Ramos (cell line): Measurements from ENCODE around the gene NEDD4.
"Not testable (repeated sequence)": the region's sequence is repeated elsewhere in the genome, so short reads cannot be mapped to it uniquely, and the experiment has no call there.

ENCODE experiments used
- in situ Hi-C: fragments of 300-500 bp; cut with MboI; formaldehyde crosslinking; loops from one replicate; pipeline ENCODE4 v1.14.3; 2022; ENCODE audit warnings: low sequenced_read_pairs; ENCODE audit not compliant: unreplicated experiment

The NEDD4 gene

DNA sequence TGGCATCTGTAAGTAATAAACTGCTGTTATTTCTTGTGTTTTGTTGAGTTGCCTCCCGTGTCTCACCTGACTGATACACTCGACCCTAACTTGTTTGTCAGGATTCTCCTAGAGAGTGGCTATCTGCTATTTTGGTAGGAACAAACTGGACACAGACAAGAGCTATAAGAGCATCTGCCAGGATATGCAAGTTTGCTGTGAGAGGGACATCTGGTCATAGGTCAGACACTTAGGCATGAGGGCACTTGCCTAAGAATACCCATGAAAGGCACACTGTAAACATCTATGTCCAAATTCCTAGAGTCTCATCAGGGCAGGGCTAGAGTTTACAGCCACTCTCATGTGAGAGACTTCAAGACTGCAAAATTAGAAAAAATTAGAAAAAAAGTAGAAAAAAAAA, 32.5 kb downstream of the NEDD4 start:
- in situ Hi-C loops, result no loop called here

DNA sequence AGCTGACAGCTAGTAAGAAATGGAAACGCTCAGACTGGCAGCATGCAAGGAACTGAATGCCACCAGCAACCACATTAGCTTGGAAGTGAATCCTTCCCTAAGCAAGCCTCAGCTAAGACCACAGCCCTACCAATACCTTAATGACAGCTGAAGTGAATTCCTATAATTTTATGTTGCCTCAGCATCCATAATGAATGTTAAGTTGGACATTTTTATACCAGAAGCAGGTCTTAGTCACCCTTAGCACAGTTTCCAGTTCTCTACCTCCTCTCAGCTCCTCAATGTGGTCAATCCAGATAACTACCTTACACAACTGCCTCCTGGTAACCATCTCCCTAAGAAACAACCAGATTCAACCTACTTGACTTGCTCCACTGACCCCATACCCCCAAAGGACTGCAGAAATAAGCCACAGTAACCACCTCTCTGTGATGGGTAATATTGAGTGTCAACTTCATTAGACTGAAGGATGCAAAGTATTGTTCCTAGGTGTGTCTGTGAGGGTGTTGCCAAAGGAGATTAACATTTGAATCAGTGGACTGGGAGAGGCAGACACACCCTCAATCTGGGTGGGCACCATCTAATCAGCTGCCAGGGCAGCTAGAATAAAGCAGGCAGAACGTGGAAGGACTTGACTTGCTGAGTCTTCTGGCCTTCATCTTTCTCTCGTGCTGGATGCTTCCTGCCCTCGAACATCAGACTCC, 33.5 kb downstream of the NEDD4 start:
- in situ Hi-C loops, result no loop called here

DNA sequence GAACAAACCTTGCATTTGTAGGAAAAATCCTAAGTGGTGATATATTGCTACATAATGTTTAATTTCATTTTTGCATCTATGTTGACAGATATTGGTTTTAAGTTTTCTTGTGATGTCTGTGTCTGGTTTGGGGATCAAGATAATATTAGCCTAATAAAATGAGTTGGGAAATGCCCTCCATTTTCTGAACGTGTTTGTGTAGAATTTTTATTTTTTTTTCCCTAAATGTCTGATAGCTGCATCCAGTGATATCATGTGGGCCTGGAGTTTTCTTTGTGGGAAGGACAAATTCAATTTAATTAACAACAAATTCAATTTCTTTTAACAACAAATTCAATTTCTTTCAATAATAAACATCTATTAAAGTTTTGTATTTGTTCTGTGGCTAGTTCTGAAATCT, 35.1 kb downstream of the NEDD4 start:
- in situ Hi-C loops, result no loop called here

DNA sequence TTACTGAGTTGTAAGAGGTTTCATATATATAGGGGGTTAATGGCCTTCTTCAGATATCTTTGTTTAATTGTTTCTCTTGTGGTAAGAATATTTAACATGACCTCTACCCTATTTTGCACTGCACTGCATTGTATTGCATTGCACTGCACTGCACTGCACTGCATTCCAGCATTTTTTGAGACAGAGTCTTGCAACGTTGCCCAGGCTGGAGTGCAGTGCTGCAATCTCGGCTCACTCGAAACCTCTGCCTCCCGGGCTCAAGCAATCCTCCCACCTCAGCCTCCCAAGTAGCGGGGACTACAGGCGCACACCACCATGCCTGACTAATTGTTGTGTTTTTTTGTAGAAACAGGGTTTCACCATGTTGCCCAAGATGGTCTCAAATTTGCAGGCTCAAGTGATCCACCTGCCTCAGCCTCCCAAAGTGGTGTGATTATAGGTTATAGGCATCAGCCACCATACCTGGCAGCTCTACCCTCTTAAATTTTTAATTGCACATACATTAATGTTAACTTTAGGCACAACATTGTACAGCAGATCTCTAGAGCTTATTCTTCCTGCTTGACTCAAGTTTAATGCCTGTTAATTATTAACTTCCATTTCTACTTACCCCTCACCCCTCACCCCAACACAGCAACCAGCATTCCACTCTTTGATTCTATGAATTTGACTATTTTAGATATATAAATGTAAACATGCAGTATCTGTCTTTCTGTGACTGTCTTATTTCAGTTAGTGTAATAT, 38.4 kb downstream of the NEDD4 start:
- in situ Hi-C loops, result no loop called here

DNA sequence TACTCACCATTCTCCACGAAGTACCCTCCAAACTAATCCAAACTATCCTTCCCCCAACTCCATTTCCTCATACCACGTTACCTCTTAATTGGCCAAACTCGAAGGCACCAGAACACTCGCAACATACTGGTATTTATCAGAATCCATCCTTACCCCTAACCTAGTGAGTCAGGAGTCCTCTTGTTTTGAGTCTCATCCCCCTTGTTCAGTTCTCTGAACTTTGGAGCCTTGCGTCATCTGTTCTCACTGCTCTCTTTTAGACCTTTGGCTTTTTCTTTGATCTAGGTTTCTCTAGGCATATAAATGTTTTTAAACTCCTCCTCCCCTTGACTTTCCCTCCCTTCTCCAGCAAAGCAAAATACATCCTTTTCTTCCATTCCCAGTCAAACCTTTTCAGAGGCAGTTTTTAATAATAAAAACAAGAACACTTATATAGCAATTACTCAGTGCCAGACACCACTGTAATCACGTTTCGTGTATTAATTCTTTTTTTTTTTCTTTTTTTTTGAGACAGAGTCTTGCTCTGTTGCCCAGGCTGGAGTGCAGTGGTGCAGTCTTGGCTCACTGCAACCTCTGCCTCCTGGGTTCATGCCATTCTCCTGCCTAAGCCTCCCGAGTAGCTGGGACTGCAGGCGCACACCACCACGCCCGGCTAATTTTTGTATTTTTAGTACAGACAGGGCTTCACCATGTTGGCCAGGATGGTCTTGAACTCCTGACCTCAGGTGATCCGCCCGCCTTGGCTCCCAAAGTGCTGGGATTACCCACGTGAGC, 40.7 kb downstream of the NEDD4 start:
- in situ Hi-C loops, result not testable (repeated sequence)

DNA sequence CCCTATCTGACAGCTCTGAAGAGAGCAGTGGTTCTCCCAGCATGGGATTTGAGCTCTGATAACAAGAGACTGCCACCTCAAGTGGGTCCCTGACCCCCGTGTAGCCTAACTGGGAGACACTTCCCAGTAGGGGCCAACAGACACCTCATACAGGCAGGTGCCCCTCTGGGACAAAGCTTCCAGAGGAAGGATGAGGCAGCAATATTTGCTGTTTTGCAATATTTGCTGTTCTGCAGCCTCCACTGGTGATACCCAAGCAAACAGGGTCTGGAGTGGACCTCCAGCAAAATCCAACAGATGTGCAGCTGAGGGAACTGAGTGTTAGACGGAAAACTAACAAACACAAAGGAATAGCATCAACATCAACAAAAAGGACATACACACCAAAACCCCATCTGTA, 48.8 kb downstream of the NEDD4 start:
- in situ Hi-C loops, result not testable (repeated sequence)

DNA sequence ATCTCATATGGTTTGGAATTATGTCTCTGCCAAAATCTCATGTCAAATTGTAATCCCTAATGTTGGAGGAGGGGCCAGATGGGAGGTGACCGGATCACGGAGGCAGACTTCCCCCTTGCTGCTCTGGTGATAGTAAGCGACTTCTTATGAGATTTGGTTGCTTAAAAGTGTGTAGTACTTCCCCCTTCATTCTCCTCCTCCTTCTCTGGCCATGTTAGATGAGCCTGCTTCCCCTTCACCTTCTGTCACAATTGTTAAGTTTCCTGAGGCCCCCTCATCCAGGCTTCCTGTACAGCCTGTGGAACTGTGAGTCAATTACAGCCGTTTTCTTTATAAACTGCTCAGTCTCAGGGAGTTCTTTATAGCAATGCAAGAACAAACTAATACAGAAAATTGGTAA, 51.1 kb downstream of the NEDD4 start:
- in situ Hi-C loops, result no loop called here

DNA sequence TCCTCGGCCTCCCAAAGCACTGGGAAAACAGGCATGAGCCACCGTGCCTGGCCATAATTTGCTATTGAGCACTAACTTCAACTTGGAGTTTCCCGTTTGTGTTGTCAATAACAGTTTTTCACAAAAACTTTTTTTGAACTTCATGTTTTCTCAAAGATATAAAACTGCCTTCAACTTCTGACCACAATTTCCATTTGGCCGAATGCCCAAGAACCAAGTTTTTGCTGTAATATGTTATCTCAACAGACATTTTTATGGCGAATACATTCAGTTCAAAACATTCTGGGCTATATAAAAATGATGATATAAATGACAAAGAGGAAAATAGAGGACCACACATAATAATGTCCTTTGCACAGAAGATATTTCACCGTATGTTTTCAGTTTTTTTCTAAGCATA, 56.4 kb downstream of the NEDD4 start:
- in situ Hi-C loops, result no loop called here

DNA sequence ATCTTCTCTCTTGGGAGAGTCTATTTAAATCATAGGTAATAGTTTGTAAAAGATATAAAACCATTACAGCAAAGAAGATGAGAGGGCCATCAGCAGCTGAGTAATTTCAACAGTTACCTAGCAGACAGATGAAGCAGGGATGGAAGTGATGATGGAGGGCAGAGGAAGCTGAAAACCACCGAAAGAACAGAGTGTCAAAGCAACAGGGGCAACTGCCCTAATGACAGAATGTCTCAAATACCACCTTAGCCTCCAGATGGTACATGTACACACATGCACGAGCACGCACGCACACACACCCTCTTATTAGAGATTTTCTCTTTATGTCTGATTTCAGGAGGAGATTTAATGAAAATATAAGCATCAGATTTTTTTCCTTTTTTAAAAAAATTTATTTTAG, 64.5 kb downstream of the NEDD4 start:
- in situ Hi-C loops, result no loop called here

DNA sequence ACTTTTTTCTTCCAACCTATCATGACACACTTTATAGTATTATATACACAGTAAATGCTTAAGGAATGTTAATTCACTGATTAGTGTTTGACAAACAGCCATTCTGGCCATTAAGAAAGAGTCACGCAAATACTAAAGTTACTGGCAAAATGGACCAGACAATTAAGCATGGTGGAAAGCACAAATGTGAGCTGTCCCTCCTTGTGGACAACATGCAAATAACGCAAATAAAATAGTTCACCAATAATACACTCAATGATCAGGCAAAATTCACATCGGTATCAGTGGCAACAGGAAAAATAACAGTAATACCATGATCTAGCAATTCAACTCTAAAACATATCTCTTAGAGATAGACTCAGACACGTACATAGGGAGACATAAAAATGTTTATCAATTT, 71.7 kb downstream of the NEDD4 start:
- in situ Hi-C loops, result no loop called here

DNA sequence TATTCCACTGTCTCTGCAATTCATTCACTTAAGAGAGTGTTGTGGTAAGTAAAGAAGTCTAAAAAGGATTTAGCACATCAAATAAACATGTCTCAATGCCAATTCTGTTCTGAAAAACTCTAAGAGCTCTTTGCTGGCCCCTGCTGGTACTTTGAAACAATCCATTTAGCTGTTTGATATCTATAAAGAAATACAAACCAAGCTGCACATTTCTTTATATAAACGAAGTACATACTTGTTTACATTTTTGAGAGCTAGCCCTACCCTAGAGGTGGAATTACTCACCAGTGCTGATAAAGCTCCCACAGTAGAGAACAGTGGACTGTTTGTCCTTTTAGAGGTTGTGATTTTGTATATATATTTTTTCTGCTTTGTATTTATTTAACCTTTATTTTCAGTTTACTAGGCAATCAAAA, 75.5 kb downstream of the NEDD4 start:
- in situ Hi-C loops, result no loop called here

DNA sequence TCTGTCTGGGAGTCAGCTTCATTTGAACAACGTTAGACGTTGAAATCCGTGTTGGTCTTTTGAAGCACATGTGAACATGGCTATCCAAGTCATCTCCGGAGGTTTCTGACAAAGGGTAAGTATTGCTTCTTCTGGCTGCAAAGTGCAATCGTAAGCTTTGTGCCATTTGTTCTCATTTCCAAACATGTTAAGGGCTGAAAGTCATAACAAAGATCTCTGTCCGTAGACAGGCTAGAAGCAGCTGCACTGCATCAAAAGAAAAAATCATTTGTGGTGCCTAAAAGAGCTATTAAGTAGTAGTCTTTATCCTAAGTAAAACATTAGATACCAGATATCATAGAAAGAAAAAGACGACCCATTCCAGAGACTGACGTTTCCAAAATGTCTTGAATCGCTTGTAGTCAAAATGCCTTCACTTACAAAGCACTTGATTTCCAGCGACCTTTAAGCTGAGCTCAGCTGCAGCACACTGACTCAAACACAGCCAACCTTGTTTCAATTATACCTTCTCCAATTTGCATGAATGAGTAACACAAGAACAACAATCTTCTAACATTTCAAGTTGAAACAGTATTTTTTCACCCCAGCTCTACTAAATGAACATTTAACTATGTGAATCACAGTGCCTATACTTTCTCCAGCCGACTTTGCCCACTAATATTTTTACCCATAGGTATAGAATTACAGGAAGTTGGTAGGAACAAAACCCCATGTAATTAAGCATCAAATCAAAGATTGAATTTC, 76.6 kb downstream of the NEDD4 start:
- in situ Hi-C loops, result no loop called here

DNA sequence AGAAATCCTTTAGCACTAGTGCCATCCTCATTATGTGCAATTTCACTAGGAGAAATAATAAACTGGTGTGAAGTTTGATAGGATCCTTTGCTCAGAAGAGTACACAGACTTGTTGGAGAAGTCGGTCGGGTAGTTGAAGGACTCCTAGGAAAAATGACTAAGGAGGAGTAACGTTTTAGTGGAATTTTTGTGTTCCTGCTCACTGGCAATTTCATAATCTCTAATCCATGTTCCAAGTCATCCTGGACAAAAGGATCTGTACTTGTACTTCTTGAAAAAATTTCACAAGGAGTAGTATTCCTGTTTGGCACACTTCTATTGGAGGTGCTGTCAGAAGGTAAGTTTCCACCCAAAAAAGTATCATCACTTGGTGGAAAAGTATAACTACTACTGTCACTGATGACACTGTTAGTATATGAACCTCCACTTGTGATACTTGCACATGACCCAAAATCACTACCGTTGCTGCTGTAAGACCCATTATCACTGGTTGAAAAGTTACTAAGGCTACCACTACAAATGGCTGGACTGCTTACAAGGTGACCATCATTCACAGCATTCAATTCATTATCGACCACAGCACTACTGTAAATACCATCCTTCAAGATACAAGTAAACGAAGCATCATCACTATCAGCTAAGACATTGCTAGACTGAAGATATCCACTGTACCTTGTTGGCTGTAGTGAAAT, 77.4 kb downstream of the NEDD4 start:
- in situ Hi-C loops, result no loop called here

DNA sequence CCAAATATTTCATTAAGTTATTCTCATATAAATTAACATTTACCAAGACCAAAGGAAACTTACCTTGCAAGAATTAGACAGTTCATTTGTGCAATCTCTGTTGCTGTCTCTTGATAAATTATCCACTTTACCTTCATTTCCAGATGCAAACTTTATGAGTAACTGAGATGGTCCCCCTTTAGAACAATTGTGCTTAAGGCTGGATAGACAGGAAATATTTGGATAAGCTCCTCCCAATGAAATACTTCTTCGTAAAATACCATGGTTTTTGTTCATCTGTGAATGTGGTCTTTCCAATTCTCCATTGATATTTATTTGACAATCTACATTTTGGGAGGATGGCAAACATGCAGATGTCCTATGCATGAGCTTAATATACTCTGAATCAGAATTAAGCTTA, 78.2 kb downstream of the NEDD4 start:
- in situ Hi-C loops, result no loop called here

DNA sequence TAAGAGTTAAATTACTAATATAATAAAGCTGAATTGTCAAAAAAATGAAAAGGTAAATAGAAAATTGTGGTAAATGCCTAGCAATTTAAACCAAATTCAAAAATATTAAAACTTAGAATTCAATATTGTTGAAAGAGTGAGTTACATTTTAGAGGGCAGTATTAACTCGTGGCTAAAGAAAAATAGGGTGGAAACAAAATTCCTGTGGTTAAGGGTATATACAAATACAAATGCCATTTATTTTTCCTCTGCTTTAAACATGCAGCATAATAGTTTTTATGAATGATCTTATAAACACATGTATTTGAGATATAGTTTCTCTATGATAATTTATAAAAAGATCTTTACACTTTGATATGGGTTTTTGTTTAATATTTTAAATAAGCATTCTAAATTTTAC, 79.0 kb downstream of the NEDD4 start:
- in situ Hi-C loops, result no loop called here

DNA sequence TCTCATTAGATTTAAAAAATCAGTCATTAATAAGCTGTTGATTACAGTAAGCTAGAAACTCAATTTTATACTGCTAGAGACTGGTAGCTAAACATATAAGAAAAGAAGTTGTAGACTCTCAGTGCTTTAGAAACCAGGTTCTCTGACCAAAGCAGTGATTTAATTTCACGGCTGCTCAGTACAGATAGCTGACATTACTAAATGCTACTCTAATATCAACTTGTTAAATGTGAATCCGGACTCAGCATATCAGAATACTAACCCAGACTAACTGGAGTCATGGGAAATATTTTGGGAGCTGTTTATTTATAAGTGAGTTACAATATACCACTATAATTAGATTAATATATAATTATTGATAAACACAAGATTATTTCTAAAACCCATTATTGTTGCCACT, 80.4 kb downstream of the NEDD4 start:
- in situ Hi-C loops, result no loop called here

DNA sequence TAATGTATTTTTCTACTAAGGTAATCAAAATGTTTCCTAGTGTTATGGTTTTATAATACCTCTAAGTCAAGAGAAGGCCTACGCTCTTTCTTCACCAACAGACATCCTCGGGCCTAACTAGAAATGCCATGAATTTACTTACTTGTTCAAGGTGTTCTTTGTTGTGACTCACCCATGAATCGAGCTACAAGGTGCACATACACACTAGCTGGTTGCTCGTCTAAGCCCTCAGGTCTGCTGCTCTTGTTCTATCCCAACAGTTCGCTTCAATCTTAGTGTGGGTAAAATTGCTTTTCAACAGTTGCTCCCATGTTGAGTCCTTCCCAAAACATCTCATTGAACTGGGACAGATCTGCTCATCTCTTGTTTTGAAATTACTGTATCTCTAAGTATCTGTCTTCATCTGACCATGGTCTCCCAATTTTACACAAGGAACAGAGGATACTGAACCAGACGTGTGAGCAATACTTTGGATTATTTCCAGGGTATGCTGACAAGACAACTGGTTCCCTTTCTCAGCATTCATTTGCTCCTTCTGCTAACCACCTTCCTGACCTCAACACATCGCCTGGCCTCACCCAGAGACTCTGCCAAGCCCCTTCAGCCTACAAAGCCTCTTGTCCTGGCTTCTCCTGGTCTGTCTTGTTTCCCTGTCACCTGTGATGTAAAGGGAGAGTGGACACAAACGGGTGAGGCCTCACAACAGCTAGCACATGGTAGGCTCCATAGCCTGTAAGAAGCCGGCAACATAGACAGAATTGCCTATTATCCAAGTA, 84.2 kb downstream of the NEDD4 start:
- in situ Hi-C loops, result no loop called here

DNA sequence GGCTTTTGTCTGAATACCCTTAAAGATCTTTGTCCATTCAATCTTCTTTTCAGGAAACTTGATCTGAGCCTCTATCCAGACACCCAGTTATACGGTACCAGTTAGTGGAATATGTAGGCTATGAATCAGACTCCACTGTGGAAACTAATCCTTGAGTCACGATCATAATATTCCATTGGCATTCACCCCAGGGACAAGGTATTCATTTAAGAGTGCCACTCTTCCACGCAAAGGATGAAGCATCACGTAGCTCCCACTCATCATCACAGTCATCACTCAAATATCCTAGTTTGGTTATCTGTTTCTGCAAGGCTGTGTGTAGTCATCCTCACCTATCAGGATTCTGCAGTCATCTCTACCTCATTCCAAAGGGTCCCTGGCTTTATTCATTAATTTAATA, 85.6 kb downstream of the NEDD4 start:
- in situ Hi-C loops, result no loop called here

DNA sequence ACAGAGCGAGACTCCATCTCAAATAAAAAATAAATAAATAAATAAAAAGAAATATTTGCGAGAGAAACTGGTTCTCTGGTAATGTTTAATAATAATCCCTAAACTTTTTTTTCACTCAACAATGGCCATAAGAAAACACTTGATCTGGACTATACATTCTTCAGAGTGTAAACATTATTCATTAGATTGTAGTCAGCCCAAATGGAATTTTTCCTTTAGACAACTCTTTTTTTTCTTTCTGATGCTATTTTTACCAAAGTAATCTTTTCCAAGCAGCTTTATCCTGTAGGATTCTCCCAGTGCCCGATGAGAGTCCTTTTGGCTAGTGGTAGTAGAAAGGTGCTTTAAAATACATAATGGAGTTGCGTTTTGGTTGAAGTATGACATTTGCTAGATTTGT, 90.4 kb downstream of the NEDD4 start:
- in situ Hi-C loops, result no loop called here
